MM.1S (cell line): ENCODE measurements around the gene PIK3CG.

ENCODE experiments used
- CTCF ChIP-seq: fragments of 300-600 bp; sonication (generic); IDR thresholded peaks from 2 replicates; pipeline ENCODE4 v1.5.1; 2016; ENCODE audit warnings: antibody characterized with exemption, low read length, mixed read lengths
- EZH2 ChIP-seq: fragments of 300-600 bp; sonication (generic); optimal IDR thresholded peaks from 2 replicates; pipeline ENCODE3; 2017; ENCODE audit warnings: low read depth, mild to moderate bottlenecking, antibody characterized with exemption, low read length, mixed read lengths
- EZH2phosphoT487 ChIP-seq: fragments of 300-600 bp; sonication (generic); IDR thresholded peaks from 2 replicates; pipeline ENCODE4 v1.6.1; 2018; ENCODE audit warnings: antibody characterized with exemption, low read length

DNA sequence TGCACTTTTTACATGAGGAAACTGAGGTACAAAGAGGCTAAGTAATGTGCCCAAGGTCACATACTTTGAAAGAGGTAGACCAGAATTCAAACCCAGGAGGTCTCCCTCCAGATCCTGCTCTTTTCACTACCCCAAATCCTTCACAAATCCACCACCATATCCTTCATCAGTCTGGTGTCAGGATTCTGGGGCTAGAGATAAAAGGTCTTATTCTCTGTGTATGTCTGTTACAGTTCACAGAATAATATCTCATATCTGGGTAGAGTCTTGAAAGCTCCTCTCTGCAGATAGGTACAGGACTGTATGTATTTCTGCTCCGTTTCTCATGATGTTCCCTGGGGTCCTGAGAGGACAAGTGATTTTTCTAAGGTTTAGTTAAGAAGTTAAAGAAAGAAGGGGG is 4.9 kb downstream of the PIK3CG start:
- TF ChIP-seq CTCF: no peak
- TF ChIP-seq EZH2phosphoT487: no peak
- TF ChIP-seq EZH2: no peak
